Measurements from ENCODE around the gene ZBTB20. TPM values are rescaled to one million over a fixed set of nuclear protein-coding genes. Genes with fewer than 3 reads are reported as not detected.
"Not testable (repeated sequence)": the region's sequence is repeated elsewhere in the genome, so short reads cannot be mapped to it uniquely, and the experiment has no call there.

ZBTB20 gene
- 0.62 and 0.96 TPM in 2 replicates for total RNA-seq (2014; rRNA removed; shearing (Covaris generic))

GRCh38 chr3:115146418-115147328 is at the start of gene ZBTB20:
Gene ZBTB20, minus strand, starts transcription at chr3:115147288.
- Histone ChIP-seq H3K27me3 (ENCODE audit: control insufficient read depth, insufficient read depth, low read length) (no peaks in the 10 kb centered on the region), H3K36me3 (replicated peaks; ENCODE audit: control insufficient read depth, insufficient read depth, low read length) (no peaks in the 10 kb centered on the region), H3K4me3 (ENCODE audit: insufficient read depth, low read depth, low read length) (peak within 1 kb of the TSS; percentile 80)
- peak; percentile 88 for DNase-seq

GRCh38 chr3:115194476-115194875 is 47.4 kb upstream of the ZBTB20 start:
- Histone ChIP-seq H3K4me3 (ENCODE audit: insufficient read depth, low read depth, low read length) (no peak overlapping the region), H3K36me3 (replicated peaks; ENCODE audit: control insufficient read depth, insufficient read depth, low read length) (no peaks in the 10 kb centered on the region), H3K27me3 (ENCODE audit: control insufficient read depth, insufficient read depth, low read length) (no peaks in the 10 kb centered on the region)
- no peak for DNase-seq

DNA sequence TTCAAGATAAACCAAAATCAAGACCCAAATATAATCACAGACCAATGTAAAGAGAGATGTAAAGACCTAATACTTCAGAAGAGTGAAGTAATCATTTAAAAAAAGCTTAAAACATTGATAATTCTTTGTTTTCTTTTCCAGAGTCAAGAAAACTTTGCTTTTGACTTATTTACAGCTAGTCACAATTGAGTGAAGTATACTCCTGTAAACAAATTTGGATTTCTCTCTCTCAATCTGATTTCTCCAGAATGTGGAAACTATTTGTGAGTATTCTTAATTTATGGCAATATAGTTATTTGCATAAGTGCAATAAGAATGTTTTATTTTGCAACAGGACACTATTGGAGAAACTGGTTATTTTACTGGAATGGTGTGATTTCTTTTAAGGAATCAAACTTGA is 43.7 kb upstream of the ZBTB20 start:
- DNase-seq: no peak
- H3K4me3 ChIP-seq (ENCODE audit: insufficient read depth, low read depth, low read length): no peak overlapping the region
- H3K36me3 ChIP-seq (replicated peaks; ENCODE audit: control insufficient read depth, insufficient read depth, low read length): no peaks in the 10 kb centered on the region
- no peaks in the 10 kb centered on the region for H3K27me3 ChIP-seq (ENCODE audit: control insufficient read depth, insufficient read depth, low read length)

GRCh38 chr3:115187149-115187757 is 40.2 kb upstream of the ZBTB20 start:
- no peak for DNase-seq
- Histone ChIP-seq H3K27me3 (ENCODE audit: control insufficient read depth, insufficient read depth, low read length) (no peaks in the 10 kb centered on the region), H3K4me3 (ENCODE audit: insufficient read depth, low read depth, low read length) (no peak overlapping the region), H3K36me3 (replicated peaks; ENCODE audit: control insufficient read depth, insufficient read depth, low read length) (no peaks in the 10 kb centered on the region)

DNA sequence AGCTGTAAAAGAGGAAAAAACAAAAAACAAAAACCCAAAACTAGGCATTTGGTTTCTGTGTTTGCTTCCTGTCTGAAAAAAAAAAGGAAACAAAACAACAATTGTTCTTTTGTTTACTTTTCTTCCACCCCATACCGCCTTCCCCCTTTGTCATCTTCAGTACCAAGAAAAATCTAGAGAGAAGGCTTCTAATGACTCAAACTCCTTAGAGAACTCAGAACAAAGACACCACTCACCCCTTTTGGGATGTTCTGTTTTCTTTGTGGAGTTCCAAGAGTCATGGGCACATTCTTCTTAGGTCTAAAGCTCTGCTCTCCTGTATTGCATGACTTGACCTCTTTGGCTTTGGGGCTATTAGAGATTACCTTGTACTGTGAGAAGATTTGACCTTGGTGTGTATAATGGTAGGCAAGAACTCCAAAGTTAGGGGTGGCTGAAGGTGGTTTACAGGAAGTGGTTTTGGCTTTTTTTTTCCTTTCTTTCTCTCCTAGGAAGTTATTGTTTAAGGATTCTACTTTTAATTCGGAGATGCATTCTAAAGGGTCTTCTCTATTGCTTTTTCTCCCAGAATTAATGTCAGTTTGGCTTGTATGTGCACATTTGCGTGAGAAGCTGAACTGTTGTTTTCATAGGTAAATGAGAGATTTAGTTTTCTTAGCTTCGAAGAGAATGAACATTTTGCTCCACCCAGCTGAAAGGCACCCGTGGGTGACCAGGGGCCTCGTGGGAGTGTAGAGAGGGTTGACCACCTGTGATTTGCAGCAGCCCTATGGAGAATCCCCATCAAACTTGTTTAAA is 39.5 kb upstream of the ZBTB20 start:
- no peak overlapping the region for H3K4me3 ChIP-seq (ENCODE audit: insufficient read depth, low read depth, low read length)
- DNase-seq: no peak
- H3K27me3 ChIP-seq (ENCODE audit: control insufficient read depth, insufficient read depth, low read length): no peaks in the 10 kb centered on the region
- no peaks in the 10 kb centered on the region for H3K36me3 ChIP-seq (replicated peaks; ENCODE audit: control insufficient read depth, insufficient read depth, low read length)

DNA sequence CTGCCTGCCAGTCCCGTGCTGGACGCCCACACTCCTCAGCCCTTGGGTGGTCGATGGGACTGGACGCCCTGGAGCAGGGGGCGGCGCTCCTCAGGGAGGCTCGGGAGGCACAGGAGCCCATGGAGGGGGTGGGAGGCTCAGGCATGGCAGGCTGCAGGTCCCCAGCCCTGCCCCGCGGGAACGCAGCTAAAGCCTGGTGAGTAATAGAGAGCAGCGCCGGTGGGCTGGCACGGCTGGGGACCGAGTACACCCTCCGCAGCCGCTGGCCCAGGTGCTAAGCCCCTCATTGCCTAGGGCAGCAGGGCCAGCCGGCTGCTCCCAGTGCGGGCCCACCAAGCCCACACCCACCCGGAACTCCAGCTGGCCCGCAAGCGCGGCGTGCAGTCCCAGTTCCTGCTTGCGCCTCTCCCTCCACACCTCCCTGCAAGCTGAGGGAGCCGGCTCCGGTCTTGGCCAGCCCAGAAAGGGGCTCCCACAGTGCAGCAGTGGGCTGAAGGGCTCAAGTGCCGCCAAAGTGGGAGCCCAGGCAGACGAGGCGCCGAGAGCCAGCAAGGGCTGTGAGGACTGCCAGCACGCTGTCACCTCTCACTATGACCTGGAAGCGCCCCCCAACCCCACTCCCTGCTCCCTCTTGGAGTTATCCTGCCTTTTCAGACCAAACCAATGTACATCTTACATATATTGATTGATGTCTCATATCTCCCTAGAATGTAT is 37.9 kb upstream of the ZBTB20 start:
- DNase-seq; H3K4me3 ChIP-seq (ENCODE audit: insufficient read depth, low read depth, low read length); H3K27me3 ChIP-seq (ENCODE audit: control insufficient read depth, insufficient read depth, low read length); H3K36me3 ChIP-seq (replicated peaks; ENCODE audit: control insufficient read depth, insufficient read depth, low read length): not testable (repeated sequence)

GRCh38 chr3:115178930-115179329 is 31.8 kb upstream of the ZBTB20 start:
- not testable (repeated sequence) for H3K4me3 ChIP-seq (ENCODE audit: insufficient read depth, low read depth, low read length); H3K36me3 ChIP-seq (replicated peaks; ENCODE audit: control insufficient read depth, insufficient read depth, low read length); DNase-seq; H3K27me3 ChIP-seq (ENCODE audit: control insufficient read depth, insufficient read depth, low read length)

- Histone ChIP-seq H3K4me3 (ENCODE audit: insufficient read depth, low read depth, low read length) (no peak overlapping the region), H3K36me3 (replicated peaks; ENCODE audit: control insufficient read depth, insufficient read depth, low read length) (no peaks in the 10 kb centered on the region), H3K27me3 (ENCODE audit: control insufficient read depth, insufficient read depth, low read length) (no peaks in the 10 kb centered on the region)
- no peak for DNase-seq
These were observed 22.7 kb upstream of the ZBTB20 start for GRCh38 chr3:115169808-115170207.

DNA sequence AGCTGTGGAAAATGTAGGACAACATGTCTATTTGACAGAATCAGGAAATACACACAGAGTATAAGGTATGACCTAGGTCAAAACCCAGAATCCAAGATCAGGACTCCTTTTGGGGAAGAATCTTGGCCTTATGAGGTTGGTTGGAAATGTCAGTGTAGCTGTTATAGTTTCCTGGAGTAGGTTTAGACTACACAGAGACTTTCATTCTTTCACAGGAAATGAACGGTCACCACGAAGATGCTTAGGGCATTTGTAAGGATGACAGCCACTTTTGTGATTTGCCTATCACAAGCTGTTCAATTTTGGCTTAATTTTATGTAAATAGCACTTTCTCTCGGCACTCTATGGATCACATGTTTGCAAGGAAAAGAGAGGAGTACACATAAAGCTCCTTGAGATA is 18.6 kb upstream of the ZBTB20 start:
- H3K36me3 ChIP-seq (replicated peaks; ENCODE audit: control insufficient read depth, insufficient read depth, low read length): no peaks in the 10 kb centered on the region
- no peak for DNase-seq
- no peaks in the 10 kb centered on the region for H3K27me3 ChIP-seq (ENCODE audit: control insufficient read depth, insufficient read depth, low read length)
- H3K4me3 ChIP-seq (ENCODE audit: insufficient read depth, low read depth, low read length): no peak overlapping the region

GRCh38 chr3:115165266-115165665 is 18.2 kb upstream of the ZBTB20 start:
- H3K36me3 ChIP-seq (replicated peaks; ENCODE audit: control insufficient read depth, insufficient read depth, low read length): no peaks in the 10 kb centered on the region

DNA sequence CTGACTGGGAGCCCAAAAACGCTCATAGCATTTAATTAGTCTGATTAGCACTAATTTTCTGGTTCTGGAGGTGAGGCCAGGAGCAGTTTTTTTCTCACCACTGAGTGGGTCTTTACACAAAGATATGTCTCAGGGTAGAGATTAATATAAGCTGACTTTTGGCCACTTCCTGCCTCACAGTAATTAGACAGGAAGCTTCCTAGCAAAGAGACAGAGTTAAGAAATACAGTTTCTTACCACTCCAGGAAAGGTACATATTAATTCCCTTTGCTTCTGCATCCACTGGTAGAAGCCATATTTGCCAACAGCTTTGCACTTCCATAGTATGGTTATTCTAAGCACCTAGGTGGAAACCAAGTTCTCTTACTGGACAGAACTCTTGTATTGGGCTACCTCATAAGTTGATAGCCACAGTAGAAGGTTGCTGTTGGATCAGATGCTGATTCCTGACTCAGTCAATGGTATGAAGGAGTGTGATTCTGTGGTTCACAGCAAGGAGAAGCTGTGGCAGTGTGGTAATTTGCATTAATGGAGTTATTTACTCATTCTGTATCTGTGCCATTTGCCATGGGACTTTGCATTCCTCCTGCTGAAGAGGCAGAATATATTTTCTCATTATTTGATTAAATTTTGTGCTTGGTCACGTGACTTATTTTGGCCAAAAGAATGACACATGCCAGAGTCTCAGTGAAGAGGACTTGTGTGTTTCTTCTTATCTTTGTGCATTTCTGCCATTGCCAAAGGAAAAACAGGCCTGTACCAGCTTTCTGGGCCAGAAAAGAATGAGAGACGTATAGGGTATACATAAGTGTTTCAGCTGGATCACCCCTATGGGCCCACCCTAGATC is 17.5 kb upstream of the ZBTB20 start:
- Histone ChIP-seq H3K27me3 (ENCODE audit: control insufficient read depth, insufficient read depth, low read length) (no peaks in the 10 kb centered on the region), H3K36me3 (replicated peaks; ENCODE audit: control insufficient read depth, insufficient read depth, low read length) (no peaks in the 10 kb centered on the region), H3K4me3 (ENCODE audit: insufficient read depth, low read depth, low read length) (no peak overlapping the region)
- DNase-seq: no peak

More at GRCh38 chr3:115165266-115165665, 18.2 kb upstream of the ZBTB20 start:
- no peaks in the 10 kb centered on the region for H3K27me3 ChIP-seq (ENCODE audit: control insufficient read depth, insufficient read depth, low read length)
- DNase-seq: no peak
- H3K4me3 ChIP-seq (ENCODE audit: insufficient read depth, low read depth, low read length): no peak overlapping the region

DNA sequence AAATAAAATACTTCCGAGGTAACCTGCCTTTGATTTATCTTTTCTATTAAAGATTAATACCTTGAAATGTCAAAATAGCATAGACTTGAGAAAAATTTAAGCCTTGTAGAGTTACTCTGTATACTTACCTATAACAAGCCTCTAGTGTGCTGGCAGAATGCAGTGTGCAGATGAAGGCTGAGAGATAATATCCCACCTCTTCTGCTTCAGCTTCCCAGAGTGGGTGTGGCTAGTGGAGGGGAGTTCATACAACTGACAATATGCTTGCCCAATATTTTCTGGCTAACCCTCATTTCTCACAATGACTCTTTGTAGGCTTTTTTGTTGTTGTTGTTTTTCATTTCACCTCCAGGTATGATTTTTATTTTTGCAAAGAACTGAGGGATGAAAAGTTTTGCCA is 15.7 kb upstream of the ZBTB20 start:
- Histone ChIP-seq H3K27me3 (ENCODE audit: control insufficient read depth, insufficient read depth, low read length) (no peaks in the 10 kb centered on the region), H3K4me3 (ENCODE audit: insufficient read depth, low read depth, low read length) (no peak overlapping the region), H3K36me3 (replicated peaks; ENCODE audit: control insufficient read depth, insufficient read depth, low read length) (no peaks in the 10 kb centered on the region)
- DNase-seq: no peak

GRCh38 chr3:115161866-115162265 is 14.8 kb upstream of the ZBTB20 start:
- H3K4me3 ChIP-seq (ENCODE audit: insufficient read depth, low read depth, low read length): no peak overlapping the region
- no peaks in the 10 kb centered on the region for H3K27me3 ChIP-seq (ENCODE audit: control insufficient read depth, insufficient read depth, low read length)
- DNase-seq: no peak
- H3K36me3 ChIP-seq (replicated peaks; ENCODE audit: control insufficient read depth, insufficient read depth, low read length): no peaks in the 10 kb centered on the region
